Psoas muscle (tissue), 8 donors: ENCODE measurements around the gene LDLRAD4. TPM values are rescaled to one million over a fixed set of nuclear protein-coding genes. Genes with fewer than 3 reads are reported as not detected.

Experiments used
- ATAC-seq, 4 donors: fragments of 200-7000 bp; cut with Tn5 transposase; one replicate each; pipeline ENCODE4 v1.9.1; 2020; ENCODE audit warnings: moderate library complexity in 3 of 4, mild to moderate bottlenecking in 2 of 4
- DNase-seq, 2 donors: peaks; one replicate each; pipeline ENCODE4 v3.0.0-alpha.2; 2020
- H3K27ac ChIP-seq: fragments of 200-600 bp; one replicate; pipeline ENCODE4 v1.8.0; 2022
- H3K27me3 ChIP-seq, 3 donors: fragments of 200-600 bp in 1 of 3; one replicate each; pipeline versions ENCODE4 v1.6.1 to v1.8.0; 2013 to 2022; ENCODE audit warnings: low read length in 2 of 3, mild to moderate bottlenecking in 2 of 3, moderate library complexity in 1 of 3; ENCODE audit not compliant: insufficient read depth in 3 of 3
- H3K36me3 ChIP-seq, 2 donors: fragments of 200-600 bp in 1 of 2; one replicate each; pipeline versions ENCODE4 v1.6.1 to v1.8.0; 2013 to 2022; ENCODE audit warnings: low read depth in 1 of 2, mild to moderate bottlenecking in 1 of 2, moderate library complexity in 1 of 2; ENCODE audit not compliant: insufficient read depth in 1 of 2
- H3K4me1 ChIP-seq: fragments of 200-600 bp; one replicate; pipeline ENCODE4 v1.8.0; 2022
- H3K4me3 ChIP-seq: fragments of 200-600 bp; one replicate; pipeline ENCODE4 v1.8.0; 2022; ENCODE audit warnings: mild to moderate bottlenecking
- H3K9me3 ChIP-seq: fragments of 200-600 bp; one replicate; pipeline ENCODE4 v1.8.0; 2022
- WGBS, 3 donors: extraction: QIAGEN DNeasy Blood & Tissue Kit; methylation state at CpG; one replicate each; pipeline versions ENCODE4 v1.1.6 to v1.1.7; 2013; 5-methylcytosine and 5-hydroxymethylcytosine counted together
- intact Hi-C, 2 donors: fragments of 100-400 bp; cut with DNase I; formaldehyde crosslinking; loops; one replicate each; pipeline versions ENCODE4 v1.11.0 to v1.14.2; 2022
- polyA plus RNA-seq, 3 donors: library from polyadenylated mRNA; stranded (reverse); fragments of 200-250 nt; gene quantifications; one replicate each; pipeline ENCODE4 v1.2.3, GENCODE V29; 2013
- total RNA-seq, 4 donors: library from RNA; stranded (reverse); fragmentation: NEBNext Ultra II Directional in 2 of 4; extraction: Animal tissue kit (Norgen Biotek cat#: 25700) in 2 of 4; gene quantifications; one replicate each; pipeline versions ENCODE4 v1.2.1 to v1.2.4, GENCODE V29; 2021 to 2023
- TF ChIP-seq, protein P1 (sequence below): fragments of 200-600 bp; IDR thresholded peaks from one replicate; pipeline ENCODE4 v1.8.0; 2022; ENCODE audit warnings: antibody characterized with exemption
- donor health status: healthy with polysubstance abuse.
- donor health status: DM: no; HTN: no; CAD: no; lungs with moderate emphysema.
- donor health status: Bipolar disorder and iron deficiency.
- donor health status: healthy.
- donor health status: DM: yes; HTN: yes; CAD: no.
- donor health status: DM: no; HTN: no; CAD: no.
- donor health status: DM: no; HTN: no; CAD: no.
- donor health status: DM: yes; HTN: yes; CAD: no.

Gene LDLRAD4
- total and polyA plus RNA-seq, 7 donors: 1.8 to 13.9 (median 3.8) TPM

DNA sequence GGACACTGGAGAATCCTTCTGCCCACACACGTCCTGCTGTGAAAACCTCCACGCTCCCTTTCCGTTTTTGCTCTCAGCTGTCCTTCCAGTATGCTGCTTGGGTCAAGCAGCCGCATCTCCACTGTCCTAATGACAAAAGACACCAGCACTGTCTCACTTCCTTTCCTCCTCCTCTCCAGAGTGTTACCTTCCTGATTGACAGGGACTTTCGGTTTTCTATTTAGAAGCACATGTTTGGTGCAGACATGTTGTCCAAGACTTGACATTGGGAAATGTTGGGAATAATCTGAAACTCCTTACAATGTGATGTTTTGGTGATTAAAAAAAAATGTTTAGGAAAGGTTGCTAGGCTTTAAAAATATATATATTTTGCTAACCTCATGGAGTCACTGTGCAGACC is 281.2 kb downstream of the LDLRAD4 start:
- no peak for DNase-seq

DNA sequence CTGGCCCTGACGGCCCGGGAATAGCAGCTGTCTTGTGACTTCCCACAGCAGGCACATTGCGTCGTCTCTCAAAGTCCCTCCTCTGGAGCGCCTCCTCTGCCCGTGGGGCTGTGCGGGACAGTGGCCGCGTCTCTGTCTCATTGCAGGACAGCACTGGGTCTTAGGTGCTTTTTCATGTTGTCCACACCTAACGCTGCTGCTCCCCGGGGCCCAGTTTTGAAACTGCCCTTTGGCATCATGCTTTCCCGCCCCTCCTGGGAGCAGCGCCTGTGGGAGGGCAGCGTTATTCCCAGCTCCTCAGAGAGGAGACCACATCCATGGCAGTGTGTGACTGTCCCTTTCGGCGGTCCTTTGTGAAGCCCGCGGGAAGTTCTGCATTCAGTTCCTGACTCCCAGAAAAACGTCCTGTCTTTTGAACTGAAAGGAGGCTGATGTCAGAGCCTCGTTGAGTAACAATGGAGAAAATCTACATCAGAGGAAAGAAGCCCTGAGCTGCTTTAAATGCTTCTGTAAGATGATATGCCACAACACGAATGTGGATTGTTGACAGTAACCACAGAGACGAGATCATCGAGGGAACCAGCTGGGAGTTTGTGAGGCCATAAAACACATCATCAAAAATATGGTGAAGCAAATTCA is 281.8 kb downstream of the LDLRAD4 start:
- Histone ChIP-seq H3K4me1 (peaks cover 49% of the 10 kb centered on the region), H3K4me3 (peak overlapping the region; percentile 54), H3K27ac (peak overlapping the region; percentile 77), H3K27me3 (no peaks in the 10 kb centered on the region), H3K9me3 (no peaks in the 10 kb centered on the region), H3K36me3 (peaks cover 0 to 2% of the 10 kb centered on the region in 2 donors)
- DNase-seq (peak; percentile 48 to 73), ATAC-seq (peak; percentile 81 to 85 (median 83))
- WGBS, 3 donors: 4 to 10% (median 8%) methylated on average over 23 of the region's 23 CpGs
- TF ChIP-seq, protein P1, sequence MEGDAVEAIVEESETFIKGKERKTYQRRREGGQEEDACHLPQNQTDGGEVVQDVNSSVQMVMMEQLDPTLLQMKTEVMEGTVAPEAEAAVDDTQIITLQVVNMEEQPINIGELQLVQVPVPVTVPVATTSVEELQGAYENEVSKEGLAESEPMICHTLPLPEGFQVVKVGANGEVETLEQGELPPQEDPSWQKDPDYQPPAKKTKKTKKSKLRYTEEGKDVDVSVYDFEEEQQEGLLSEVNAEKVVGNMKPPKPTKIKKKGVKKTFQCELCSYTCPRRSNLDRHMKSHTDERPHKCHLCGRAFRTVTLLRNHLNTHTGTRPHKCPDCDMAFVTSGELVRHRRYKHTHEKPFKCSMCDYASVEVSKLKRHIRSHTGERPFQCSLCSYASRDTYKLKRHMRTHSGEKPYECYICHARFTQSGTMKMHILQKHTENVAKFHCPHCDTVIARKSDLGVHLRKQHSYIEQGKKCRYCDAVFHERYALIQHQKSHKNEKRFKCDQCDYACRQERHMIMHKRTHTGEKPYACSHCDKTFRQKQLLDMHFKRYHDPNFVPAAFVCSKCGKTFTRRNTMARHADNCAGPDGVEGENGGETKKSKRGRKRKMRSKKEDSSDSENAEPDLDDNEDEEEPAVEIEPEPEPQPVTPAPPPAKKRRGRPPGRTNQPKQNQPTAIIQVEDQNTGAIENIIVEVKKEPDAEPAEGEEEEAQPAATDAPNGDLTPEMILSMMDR: no peak
- intact Hi-C loops: no loop called here

More for the DNA sequence above, 281.2 kb downstream of the LDLRAD4 start:
- peak overlapping the region; percentile 77 for H3K27ac ChIP-seq
- WGBS, 3 donors: 62 to 75% (median 72%) methylated on average over 5 of the region's 5 CpGs
- intact Hi-C loops: loop anchor here in 1 of 2 donors (5.0 kb wide), 1 partner anchor 48 kb away; no protein-coding TSS in a partner anchor
- H3K4me1 ChIP-seq: peaks cover 49% of the 10 kb centered on the region
- ATAC-seq: peak in 1 of 4 donors; percentile 24
- H3K9me3 ChIP-seq: no peaks in the 10 kb centered on the region
- H3K4me3 ChIP-seq: peak overlapping the region; percentile 54
- TF ChIP-seq, protein P1: no peak
- no peaks in the 10 kb centered on the region for H3K27me3 ChIP-seq
- no peaks in the 10 kb centered on the region for H3K36me3 ChIP-seq

DNA sequence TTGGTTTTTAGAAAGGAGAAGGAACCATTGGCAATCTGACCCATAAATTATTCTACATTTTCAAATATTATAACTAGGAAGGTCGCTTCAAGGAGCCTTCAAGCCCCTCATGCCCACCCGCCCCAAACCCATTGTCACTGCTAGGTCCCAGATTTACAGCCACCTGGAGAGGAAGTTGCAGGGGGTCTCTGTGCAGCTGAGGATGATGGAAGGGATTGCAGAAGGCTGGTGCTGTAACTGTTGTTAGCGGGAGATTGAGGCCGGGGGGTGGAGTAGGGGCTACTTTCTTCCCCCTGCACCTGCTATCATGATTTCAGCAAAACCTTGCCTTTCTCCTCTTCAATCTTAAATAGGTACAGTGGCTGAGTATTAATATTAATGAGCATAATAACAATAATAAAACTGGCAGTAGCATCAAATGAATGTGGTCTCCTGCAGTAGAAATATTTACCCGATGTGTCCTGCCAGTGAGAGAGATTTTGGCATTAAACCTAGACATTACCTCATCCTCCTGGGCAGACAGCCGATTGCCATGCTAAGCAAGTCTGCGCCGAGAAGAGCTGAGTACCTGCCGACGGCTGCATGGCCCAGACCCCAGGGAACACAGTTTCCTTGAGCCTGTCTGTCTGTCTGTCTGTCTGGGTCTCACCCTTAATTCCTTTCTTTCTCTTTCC is 282.4 kb downstream of the LDLRAD4 start:
- peaks cover 49% of the 10 kb centered on the region for H3K4me1 ChIP-seq
- peak; percentile 50 to 79 for DNase-seq
- H3K36me3 ChIP-seq: peaks cover 0 to 2% of the 10 kb centered on the region in 2 donors
- intact Hi-C loops: no loop called here
- peak overlapping the region; percentile 54 for H3K4me3 ChIP-seq
- peak overlapping the region; percentile 77 for H3K27ac ChIP-seq
- ATAC-seq: peak; percentile 84 to 90 (median 86)
- no peaks in the 10 kb centered on the region for H3K9me3 ChIP-seq
- no peaks in the 10 kb centered on the region for H3K27me3 ChIP-seq
- 12 to 17% (median 16%) methylated on average over 10 of the region's 10 CpGs for WGBS, 3 donors
- TF ChIP-seq, protein P1: no peak

DNA sequence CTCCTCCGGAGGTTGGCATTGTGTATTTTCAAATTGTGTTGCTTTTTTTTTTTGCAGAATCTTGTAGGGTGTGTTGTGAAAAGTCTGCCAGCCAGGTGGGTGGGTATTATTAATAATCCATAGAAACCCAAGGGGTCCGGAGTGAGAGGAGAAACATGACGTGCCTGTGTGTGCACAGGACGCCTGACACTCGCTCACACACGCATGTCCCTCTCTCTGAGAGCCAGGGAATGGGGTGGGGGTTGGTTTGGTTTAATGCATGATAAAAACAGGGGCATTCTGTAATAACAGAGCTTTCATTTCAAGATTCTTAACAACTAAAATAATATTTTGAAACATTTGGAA is 283.0 kb downstream of the LDLRAD4 start:
- Histone ChIP-seq H3K4me3 (peak overlapping the region; percentile 54), H3K27ac (peak overlapping the region; percentile 77), H3K4me1 (peaks cover 51% of the 10 kb centered on the region), H3K36me3 (peaks cover 0 to 2% of the 10 kb centered on the region in 2 donors), H3K27me3 (no peaks in the 10 kb centered on the region), H3K9me3 (no peaks in the 10 kb centered on the region)
- TF ChIP-seq, protein P1: no peak
- DNase-seq (no peak), ATAC-seq (no peak)
- intact Hi-C loops: no loop called here
- WGBS, 3 donors: 18 to 31% (median 20%) methylated on average over 6 of the region's 6 CpGs
